Measurements from ENCODE around the gene ZNF358.

The ZNF358 gene

DNA sequence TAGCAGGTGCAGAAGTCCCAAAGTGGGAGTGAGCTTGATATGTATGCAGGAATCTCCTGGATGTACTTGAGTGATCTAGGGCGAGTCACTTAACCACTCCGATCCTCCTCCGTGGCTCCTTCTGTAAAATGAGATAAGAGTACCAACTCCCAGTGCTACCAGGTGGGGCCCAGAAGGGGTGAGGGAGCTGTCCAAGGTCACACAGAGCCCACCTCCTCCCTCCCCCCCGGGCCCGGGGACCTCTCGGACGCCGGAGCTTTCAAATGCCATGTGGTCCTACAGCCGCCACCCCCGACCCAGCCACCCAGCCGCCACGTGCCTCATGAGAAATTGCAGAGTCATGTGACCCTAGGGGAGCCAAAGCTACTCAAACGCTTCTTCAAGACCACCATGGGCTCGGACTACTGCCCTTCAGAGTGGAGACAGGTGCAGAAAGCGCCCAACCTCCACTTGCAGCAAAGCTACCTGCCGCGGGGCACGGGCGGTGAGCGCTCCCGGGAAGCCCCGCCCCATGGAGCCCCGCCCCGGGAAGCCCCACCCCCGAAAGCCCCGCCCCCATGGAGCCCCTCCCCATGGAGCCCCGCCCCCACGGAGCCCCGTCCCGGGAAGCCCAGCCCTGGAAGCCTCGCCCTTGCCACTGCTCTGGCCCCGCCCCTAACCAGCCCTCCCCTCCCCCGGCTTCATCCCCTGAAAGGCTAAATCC, 10.1 kb upstream of the ZNF358 start:
- no peak overlapping the region for H3K27ac ChIP-seq (ENCODE audit: low read depth, low read length)
- H3K4me3 ChIP-seq (ENCODE audit: insufficient read depth, low read length, poor library complexity, severe bottlenecking): no peak overlapping the region
- H3K9ac ChIP-seq (ENCODE audit: low read length): no peak overlapping the region
- H3K36me3 ChIP-seq (ENCODE audit: low read length): no peaks in the 10 kb centered on the region
- H2AFZ ChIP-seq (ENCODE audit: low read depth, low read length, severe bottlenecking): no peak overlapping the region
- no peaks in the 10 kb centered on the region for H3K9me2 ChIP-seq (replicated peaks; ENCODE audit: insufficient read depth, low read length)
- no peaks in the 10 kb centered on the region for H3K79me2 ChIP-seq (ENCODE audit: insufficient read depth, low read length)
- H3K4me2 ChIP-seq (ENCODE audit: low read depth, low read length, poor library complexity, severe bottlenecking): no peak overlapping the region
- TF ChIP-seq CTCF (IDR thresholded peaks at IDR 0.05; ENCODE audit: insufficient read depth, low read length, poor library complexity, severe bottlenecking) (no peak), EZH2phosphoT487 (conservative IDR thresholded peaks at IDR 0.05; ENCODE audit: low read length) (no peak)
- no peaks in the 10 kb centered on the region for H3K27me3 ChIP-seq (ENCODE audit: low read length)
- H3K9me3 ChIP-seq (ENCODE audit: insufficient read depth, low read length): no peaks in the 10 kb centered on the region
- H4K20me1 ChIP-seq (ENCODE audit: low read depth, low read length): no peaks in the 10 kb centered on the region
- no peaks in the 10 kb centered on the region for H3F3A ChIP-seq (ENCODE audit: insufficient read depth)

DNA sequence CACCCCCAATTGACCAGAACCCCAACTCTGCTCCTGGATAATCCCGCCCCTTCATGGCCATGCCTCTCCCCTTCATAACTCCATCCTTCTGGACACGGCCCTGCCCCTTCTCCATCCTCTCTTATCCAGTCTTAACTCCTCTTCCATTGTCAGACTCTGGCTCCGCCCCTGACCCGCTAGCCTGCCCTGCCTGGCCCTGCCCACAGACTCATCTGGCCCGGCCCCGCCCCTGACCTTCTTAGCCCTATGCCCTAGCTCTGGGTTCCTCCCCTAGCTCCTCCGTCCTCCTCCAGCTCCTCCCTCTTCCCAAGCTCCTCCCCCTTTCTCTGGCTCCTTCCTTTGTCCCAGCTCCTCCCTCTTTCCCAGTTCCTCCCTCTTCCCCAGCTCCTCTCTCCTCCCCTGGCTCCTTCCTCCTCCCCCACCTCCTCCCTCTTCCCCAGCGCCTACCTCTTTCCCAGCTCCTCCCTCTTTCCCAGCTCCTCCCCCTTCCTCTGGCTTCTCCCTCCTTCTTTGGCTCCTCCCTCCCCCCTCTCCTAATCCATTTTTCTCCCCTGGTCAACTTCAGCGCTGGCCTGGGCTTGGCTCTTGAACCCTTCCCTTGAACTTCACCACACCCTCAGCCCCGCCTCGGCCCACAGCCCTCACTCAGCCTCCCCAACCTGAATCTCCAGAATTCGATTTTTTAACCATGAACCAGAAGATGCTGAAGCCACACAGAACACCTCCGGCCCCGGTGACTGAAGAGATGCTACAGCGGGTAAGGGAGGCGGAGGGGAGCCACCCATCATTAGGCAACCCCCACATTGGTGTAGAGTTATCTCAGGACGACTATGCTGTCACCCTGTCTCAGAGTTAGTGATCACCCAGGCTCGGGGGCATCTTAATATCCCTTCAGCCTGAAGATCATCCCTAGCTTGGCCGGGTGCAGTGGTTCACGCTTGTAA, 9.2 kb upstream of the ZNF358 start:
- TF ChIP-seq CTCF (IDR thresholded peaks at IDR 0.05; ENCODE audit: insufficient read depth, low read length, poor library complexity, severe bottlenecking) (no peak), EZH2phosphoT487 (conservative IDR thresholded peaks at IDR 0.05; ENCODE audit: low read length) (no peak)
- H3K4me3 ChIP-seq (ENCODE audit: insufficient read depth, low read length, poor library complexity, severe bottlenecking): no peak overlapping the region
- no peak overlapping the region for H3K27ac ChIP-seq (ENCODE audit: low read depth, low read length)

GRCh38 chr19:7507884-7508283, 8.0 kb upstream of the ZNF358 start:
- H3K9me2 ChIP-seq (replicated peaks; ENCODE audit: insufficient read depth, low read length): no peaks in the 10 kb centered on the region
- H2AFZ ChIP-seq (ENCODE audit: low read depth, low read length, severe bottlenecking): no peak overlapping the region
- H3K9ac ChIP-seq (ENCODE audit: low read length): no peak overlapping the region
- H3K27ac ChIP-seq (ENCODE audit: low read depth, low read length): no peak overlapping the region
- H3K36me3 ChIP-seq (ENCODE audit: low read length): no peaks in the 10 kb centered on the region
- H3K79me2 ChIP-seq (ENCODE audit: insufficient read depth, low read length): no peaks in the 10 kb centered on the region
- H3K4me2 ChIP-seq (ENCODE audit: low read depth, low read length, poor library complexity, severe bottlenecking): no peak overlapping the region
- no peaks in the 10 kb centered on the region for H3K27me3 ChIP-seq (ENCODE audit: low read length)
- TF ChIP-seq EZH2phosphoT487 (conservative IDR thresholded peaks at IDR 0.05; ENCODE audit: low read length) (no peak), CTCF (IDR thresholded peaks at IDR 0.05; ENCODE audit: insufficient read depth, low read length, poor library complexity, severe bottlenecking) (no peak)
- H4K20me1 ChIP-seq (ENCODE audit: low read depth, low read length): no peaks in the 10 kb centered on the region
- H3K4me3 ChIP-seq (ENCODE audit: insufficient read depth, low read length, poor library complexity, severe bottlenecking): no peak overlapping the region
- no peaks in the 10 kb centered on the region for H3F3A ChIP-seq (ENCODE audit: insufficient read depth)
- H3K9me3 ChIP-seq (ENCODE audit: insufficient read depth, low read length): no peaks in the 10 kb centered on the region

More for the DNA sequence above, 9.2 kb upstream of the ZNF358 start:
- Histone ChIP-seq H3K27me3 (ENCODE audit: low read length) (no peaks in the 10 kb centered on the region), H2AFZ (ENCODE audit: low read depth, low read length, severe bottlenecking) (no peak overlapping the region), H3K36me3 (ENCODE audit: low read length) (no peaks in the 10 kb centered on the region), H3K9me3 (ENCODE audit: insufficient read depth, low read length) (no peaks in the 10 kb centered on the region), H3K9ac (ENCODE audit: low read length) (no peak overlapping the region), H3K9me2 (replicated peaks; ENCODE audit: insufficient read depth, low read length) (no peaks in the 10 kb centered on the region), H4K20me1 (ENCODE audit: low read depth, low read length) (no peaks in the 10 kb centered on the region), H3K79me2 (ENCODE audit: insufficient read depth, low read length) (no peaks in the 10 kb centered on the region), H3F3A (ENCODE audit: insufficient read depth) (no peaks in the 10 kb centered on the region), H3K4me2 (ENCODE audit: low read depth, low read length, poor library complexity, severe bottlenecking) (no peak overlapping the region)

Data from SU-DHL-6 (cell line).